HEK293 (cell line): ENCODE measurements around the gene MBOAT7.

Experiments
- ATF2 ChIP-seq: fragments of 450-650 bp; formaldehyde crosslinking; IDR thresholded peaks from 2 replicates; pipeline ENCODE4 v1.5.1; 2016; ENCODE audit warnings: missing biosample characterization, missing genetic modification characterization, low read depth
- PBX3 ChIP-seq: sonication (generic); formaldehyde crosslinking; IDR thresholded peaks from 2 replicates; pipeline ENCODE4 v1.8.1; 2022; ENCODE audit warnings: mild to moderate bottlenecking, moderate library complexity, missing genetic modification reagents
- PRDM10 ChIP-seq: fragments of 450-650 bp; formaldehyde crosslinking; IDR thresholded peaks from 2 replicates; pipeline ENCODE4 v1.5.1; 2016; ENCODE audit warnings: missing biosample characterization, missing genetic modification characterization
- SP3 ChIP-seq: fragments of 450-650 bp; formaldehyde crosslinking; IDR thresholded peaks from 2 replicates; pipeline ENCODE4 v1.5.1; 2016; ENCODE audit warnings: missing biosample characterization, missing genetic modification characterization
- SP7 ChIP-seq: fragments of 450-650 bp; formaldehyde crosslinking; IDR thresholded peaks from 2 replicates; pipeline ENCODE4 v1.5.1; 2016; ENCODE audit warnings: missing biosample characterization, missing genetic modification characterization
- TSHZ1 ChIP-seq: fragments of 450-650 bp; formaldehyde crosslinking; IDR thresholded peaks from 2 replicates; pipeline ENCODE4 v1.5.1; 2016; ENCODE audit warnings: missing biosample characterization, missing genetic modification characterization, borderline replicate concordance
- YY1 ChIP-seq: fragments of 450-650 bp; formaldehyde crosslinking; IDR thresholded peaks from 2 replicates; pipeline ENCODE4 v1.5.1; 2018; ENCODE audit warnings: missing biosample characterization, missing genetic modification characterization
- ZBTB20 ChIP-seq: fragments of 450-650 bp; formaldehyde crosslinking; IDR thresholded peaks from 2 replicates; pipeline ENCODE4 v1.5.1; 2016; ENCODE audit warnings: missing biosample characterization, missing genetic modification characterization
- ZBTB6 ChIP-seq: fragments of 450-650 bp; formaldehyde crosslinking; IDR thresholded peaks from 2 replicates; pipeline ENCODE4 v1.5.1; 2017; ENCODE audit warnings: missing biosample characterization, missing genetic modification characterization
- ZNF112 ChIP-seq: fragments of 450-650 bp; formaldehyde crosslinking; IDR thresholded peaks from 2 replicates; pipeline ENCODE4 v1.5.0; 2017; ENCODE audit warnings: missing biosample characterization, missing genetic modification characterization
- ZNF155 ChIP-seq: fragments of 450-650 bp; formaldehyde crosslinking; IDR thresholded peaks from 2 replicates; pipeline ENCODE4 v1.5.1; 2016; ENCODE audit warnings: missing biosample characterization, missing genetic modification characterization
- ZNF266 ChIP-seq: fragments of 450-650 bp; formaldehyde crosslinking; IDR thresholded peaks from 2 replicates; pipeline ENCODE4 v1.5.1; 2016; ENCODE audit warnings: missing biosample characterization, missing genetic modification characterization, low read depth
- ZNF280D ChIP-seq: fragments of 450-650 bp; formaldehyde crosslinking; IDR thresholded peaks from 2 replicates; pipeline ENCODE4 v1.5.1; 2016; ENCODE audit warnings: missing biosample characterization, missing genetic modification characterization
- ZNF311 ChIP-seq: fragments of 450-650 bp; formaldehyde crosslinking; IDR thresholded peaks from 2 replicates; pipeline ENCODE4 v1.5.1; 2017; ENCODE audit warnings: missing biosample characterization, missing genetic modification characterization, borderline replicate concordance
- ZNF335 ChIP-seq: fragments of 450-650 bp; formaldehyde crosslinking; conservative IDR thresholded peaks from 2 replicates; pipeline ENCODE4 v1.5.1; 2016; ENCODE audit warnings: missing biosample characterization, missing genetic modification characterization
- ZNF398 ChIP-seq: fragments of 450-650 bp; formaldehyde crosslinking; IDR thresholded peaks from 2 replicates; pipeline ENCODE4 v1.5.1; 2017; ENCODE audit warnings: missing biosample characterization, missing genetic modification characterization
- ZNF449 ChIP-seq: fragments of 450-650 bp; formaldehyde crosslinking; IDR thresholded peaks from 2 replicates; pipeline ENCODE4 v1.5.1; 2017; ENCODE audit warnings: missing biosample characterization, mild to moderate bottlenecking, missing genetic modification characterization, moderate library complexity
- ZSCAN18 ChIP-seq: fragments of 450-650 bp; formaldehyde crosslinking; IDR thresholded peaks from 2 replicates; pipeline ENCODE4 v1.5.1; 2016; ENCODE audit warnings: missing biosample characterization, missing genetic modification characterization

The MBOAT7 gene

GRCh38 chr19:54209811-54210494 is 20.6 kb upstream of the MBOAT7 start (continued):
- TF ChIP-seq PRDM10 (tag by site-specific recombination) (peak; percentile 67), ZBTB6 (tag by site-specific recombination) (peak; percentile 48; the same call in 1 of the 2 replicates), ZNF335 (tag by site-specific recombination) (peak; percentile 67), TSHZ1 (tag by site-specific recombination) (no peak), ZNF449 (tag by site-specific recombination) (0 out of 2 replicates have a peak, but pooled peaks have one; percentile 13), ZNF112 (tag by site-specific recombination) (no peak), PBX3 (no peak), ZNF311 (no peak), YY1 (tag by site-specific recombination) (no peak), ZNF266 (no peak), SP3 (tag by site-specific recombination) (no peak), ZNF280D (tag by site-specific recombination) (no peak), ZNF398 (tag by site-specific recombination) (no peak), ZSCAN18 (tag by site-specific recombination) (no peak), ZBTB20 (tag by site-specific recombination) (peak; percentile 95), ZNF155 (no peak), SP7 (tag by site-specific recombination) (peak; percentile 87), ATF2 (tag by site-specific recombination) (no peak)
